Stimulated activated CD8-positive, alpha-beta memory T cell treated with anti-CD3 and anti-CD28 coated beads, Interleukin-4, amount 100 ng/mL, for 1 hour (primary cell): Measurements from ENCODE around the gene MAK.
"Not testable (repeated sequence)": the region's sequence is repeated elsewhere in the genome, so short reads cannot be mapped to it uniquely, and the experiment has no call there.

ENCODE experiments used
- DNase-seq, 2 donors: peaks; one replicate each; pipeline ENCODE4 v3.0.0-alpha.2; 2020; ENCODE audit warnings: low read depth in 2 of 2, low spot score in 1 of 2

The MAK gene

GRCh38 chr6:10779076-10779475, 59.3 kb downstream of the MAK start:
- DNase-seq, result no peak

GRCh38 chr6:10778230-10778629, 60.1 kb downstream of the MAK start:
- DNase-seq, result no peak

DNA sequence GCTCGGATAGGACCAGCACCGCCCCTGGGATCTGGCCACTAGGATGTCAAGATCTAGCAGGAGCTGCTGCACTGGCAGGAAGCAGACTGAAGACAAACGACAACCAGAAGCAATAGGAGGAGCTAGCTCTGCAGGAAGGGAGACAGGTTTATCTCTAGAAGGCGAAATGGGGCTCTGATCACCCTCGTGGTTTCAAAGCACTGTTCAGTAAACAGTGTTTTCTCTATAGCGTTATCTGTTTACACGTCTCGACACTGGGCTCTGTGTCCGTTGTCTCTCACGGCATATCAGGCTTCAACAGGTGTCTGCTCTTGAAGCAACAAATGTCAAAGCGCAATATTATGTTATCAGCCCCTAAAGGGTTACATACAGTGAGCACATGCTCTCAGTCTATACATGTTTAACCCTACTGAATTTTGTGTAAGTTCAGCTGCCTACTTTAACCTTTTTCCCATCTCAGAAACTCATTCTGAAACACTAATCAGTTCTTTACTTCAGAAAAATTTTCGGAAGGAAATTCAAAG, 66.9 kb downstream of the MAK start:
- DNase-seq, result no peak

DNA sequence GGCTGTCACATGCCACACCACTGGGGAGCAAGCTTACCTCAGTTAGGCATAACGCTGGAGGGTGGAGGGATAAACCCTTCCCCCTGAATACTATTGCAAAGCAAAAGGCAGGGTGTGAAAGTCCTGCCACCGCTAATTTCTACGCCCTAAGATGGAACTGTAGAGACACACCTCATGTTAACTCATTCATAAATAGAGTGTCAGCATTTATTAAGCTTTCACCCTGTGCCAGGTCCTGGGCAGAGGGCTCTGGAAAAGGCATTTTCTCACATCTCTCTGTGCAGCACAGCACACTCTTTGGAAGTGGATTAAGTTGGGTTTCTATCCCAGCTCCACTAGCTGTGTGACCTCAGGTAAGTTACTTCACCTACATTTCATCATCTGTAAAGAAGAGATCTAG, 68.9 kb downstream of the MAK start:
- DNase-seq, result no peak

- no peak for DNase-seq
Measured at GRCh38 chr6:10763006-10763405, 75.3 kb downstream of the MAK start.

GRCh38 chr6:10759884-10760329, 78.4 kb downstream of the MAK start:
- DNase-seq, result no peak

DNA sequence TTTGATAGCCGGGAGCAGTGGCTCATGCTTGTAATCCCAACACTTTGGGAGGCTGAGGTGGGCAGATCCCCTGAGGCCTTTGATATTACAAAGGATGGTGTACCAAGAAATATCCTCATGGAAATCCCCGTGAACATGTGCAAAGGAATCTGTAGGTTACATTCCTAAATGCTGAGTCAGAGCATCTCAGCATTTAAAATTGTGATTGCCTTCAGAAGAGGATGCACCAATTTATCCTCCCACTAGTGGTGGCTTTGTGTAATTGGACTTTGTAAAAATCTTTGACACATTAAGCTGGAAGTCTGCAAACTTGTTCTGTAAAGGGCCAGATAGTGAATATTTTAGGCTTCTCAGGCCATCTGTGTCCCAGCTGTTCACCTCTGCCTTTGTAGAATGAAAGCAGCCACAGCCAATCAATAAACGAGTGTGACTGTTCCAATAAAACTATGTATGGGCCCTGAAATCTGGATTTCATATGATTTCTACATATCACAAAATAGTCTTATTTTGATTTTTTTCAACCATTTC, 79.0 kb downstream of the MAK start:
- no peak for DNase-seq

GRCh38 chr6:10756085-10756484, 82.3 kb downstream of the MAK start:
- DNase-seq, result no peak

GRCh38 chr6:10751757-10752156, 86.6 kb downstream of the MAK start:
- DNase-seq, result not testable (repeated sequence)

DNA sequence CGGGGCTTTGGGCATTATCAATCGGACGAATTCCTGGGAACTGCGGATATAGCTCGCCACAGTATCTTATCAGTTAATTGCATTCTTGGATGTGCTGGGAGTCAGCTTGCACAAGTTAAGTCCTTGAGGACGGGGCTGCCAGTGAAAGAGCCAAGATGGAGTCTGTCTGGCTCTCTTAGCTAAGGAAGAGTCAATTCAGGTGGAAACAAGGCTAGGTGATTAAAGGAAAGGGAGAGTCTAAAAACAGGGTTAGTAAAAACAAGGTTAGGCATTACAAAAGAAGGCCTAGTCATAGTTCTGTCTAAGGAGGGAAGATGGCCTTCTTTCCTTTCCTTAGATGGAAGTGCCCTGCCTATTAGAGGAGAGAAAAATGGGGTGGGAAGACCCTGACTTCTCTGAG, 87.8 kb downstream of the MAK start:
- not testable (repeated sequence) for DNase-seq

DNA sequence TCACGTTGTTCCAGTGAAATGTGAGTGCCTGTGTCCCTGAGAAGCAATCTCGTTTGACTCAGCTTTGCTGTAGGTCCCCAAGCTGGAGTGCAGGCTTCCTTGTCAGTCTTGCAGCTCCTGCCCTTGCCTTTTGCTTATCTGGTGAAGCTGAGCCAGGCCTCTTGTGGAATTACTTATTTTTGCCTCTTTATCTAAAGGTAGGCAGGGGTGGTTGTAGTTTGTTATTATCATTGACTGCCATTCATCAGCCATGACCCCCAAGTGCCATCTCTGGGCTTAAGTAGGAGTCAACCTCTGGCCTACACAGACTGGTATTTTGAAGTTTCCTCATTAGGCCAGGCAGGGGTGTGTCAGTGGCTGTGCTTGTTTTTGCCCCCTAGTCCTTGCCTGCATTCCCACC, 88.6 kb downstream of the MAK start:
- DNase-seq, result no peak

DNA sequence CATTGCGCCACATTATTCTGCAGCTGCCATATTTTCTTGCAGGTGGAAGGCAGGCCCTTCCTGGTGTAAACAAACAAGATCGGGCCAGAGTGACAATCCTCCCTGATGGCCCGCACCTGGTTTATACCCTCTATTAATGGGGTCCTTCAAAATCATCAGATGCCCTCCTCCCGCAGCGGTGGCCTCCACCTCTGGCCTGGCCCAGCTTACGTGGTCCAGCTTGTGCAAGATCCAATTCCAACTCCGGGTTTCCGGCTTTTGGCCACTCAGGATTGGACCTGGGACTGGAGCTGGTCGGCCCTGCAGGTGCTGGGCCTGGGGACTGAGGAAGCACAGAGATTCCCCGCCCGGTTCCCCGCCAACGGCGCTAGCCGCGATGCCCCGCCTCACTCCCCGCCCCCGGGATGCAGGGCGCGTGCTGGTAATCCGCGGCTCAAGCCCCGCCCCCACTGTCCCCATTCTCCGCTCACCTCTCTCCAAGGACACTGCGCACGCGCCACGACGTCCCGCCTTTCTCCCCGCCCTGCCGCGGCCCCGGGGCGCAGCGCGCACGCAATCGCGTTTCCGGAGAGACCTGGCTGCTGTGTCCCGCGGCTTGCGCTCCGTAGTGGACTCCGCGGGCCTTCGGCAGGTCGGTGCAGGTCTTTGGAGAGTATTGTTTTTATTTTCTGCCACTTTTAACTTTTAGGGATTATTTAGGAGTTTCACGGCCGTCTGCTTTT, 90.9 kb downstream of the MAK start, which contains the start of gene TMEM14B:
Gene TMEM14B (plus strand): TSS at position 555 of the 722 bp plus-strand sequence. CDS start 1,441 bp downstream, outside the sequence.
- DNase-seq, result peak; percentile 99

- DNase-seq, result no peak
Measured at GRCh38 chr6:10746915-10747250, 91.5 kb downstream of the MAK start.

GRCh38 chr6:10745116-10745515, 93.2 kb downstream of the MAK start:
- no peak for DNase-seq

DNA sequence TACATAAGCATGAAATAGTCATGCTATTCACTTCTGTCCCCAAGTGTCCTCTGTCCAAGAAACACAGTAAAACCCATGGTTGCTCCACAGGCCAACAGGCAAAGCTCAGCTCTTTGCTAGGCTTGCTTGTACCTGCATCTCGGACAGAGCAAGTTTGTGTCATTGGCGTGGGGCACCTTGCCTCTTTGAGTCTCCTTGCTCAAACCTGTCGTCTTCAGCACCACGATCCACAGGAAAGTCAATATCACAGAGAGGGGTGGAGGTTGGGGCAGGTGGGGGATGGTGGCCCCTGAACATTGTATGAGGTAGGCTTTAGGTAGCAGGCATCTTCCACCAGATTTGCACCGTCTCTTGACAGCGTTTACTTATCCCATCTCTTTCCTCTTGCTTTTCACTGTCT, 94.8 kb downstream of the MAK start:
- DNase-seq, result no peak

DNA sequence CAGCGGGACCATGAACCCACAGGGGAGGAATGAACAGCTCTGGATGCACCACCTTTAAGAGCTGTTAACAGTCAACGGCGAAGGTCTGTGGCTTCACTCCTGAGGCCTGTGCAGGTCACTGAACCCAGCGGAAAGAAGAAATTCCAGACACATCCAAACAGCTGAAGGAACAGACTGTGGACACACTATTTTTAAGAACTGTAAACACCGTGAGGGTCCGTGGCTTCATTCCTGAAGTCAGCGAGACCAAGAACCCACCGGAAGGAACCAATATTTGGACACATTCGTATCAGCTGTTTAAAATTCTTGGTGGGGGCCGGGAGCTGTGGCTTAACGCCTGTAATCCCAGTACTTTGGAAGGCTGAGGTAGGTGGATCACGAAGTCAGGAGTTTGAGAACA, 96.1 kb downstream of the MAK start:
- DNase-seq, result no peak

GRCh38 chr6:10741643-10742042, 96.7 kb downstream of the MAK start:
- not testable (repeated sequence) for DNase-seq

DNA sequence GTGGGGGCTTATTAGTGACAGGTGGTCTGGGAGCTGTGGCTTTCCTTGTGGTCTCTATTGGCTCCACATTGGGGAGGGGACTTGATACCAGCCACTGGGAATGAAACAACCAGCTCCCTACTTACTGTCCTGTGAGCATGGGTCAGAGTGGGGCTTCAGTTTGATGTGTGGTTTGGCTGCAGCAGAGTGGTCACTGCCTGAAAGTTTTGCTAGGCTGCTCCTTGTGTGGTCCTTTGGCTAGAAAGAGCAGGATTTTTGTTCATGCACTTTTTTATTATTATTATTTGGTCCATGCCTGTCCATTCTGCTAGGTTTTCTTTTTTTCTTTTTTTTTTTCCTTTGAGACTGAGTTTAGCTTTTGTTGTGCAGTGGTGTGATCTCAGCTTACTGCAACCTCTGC, 98.3 kb downstream of the MAK start:
- no peak for DNase-seq

DNA sequence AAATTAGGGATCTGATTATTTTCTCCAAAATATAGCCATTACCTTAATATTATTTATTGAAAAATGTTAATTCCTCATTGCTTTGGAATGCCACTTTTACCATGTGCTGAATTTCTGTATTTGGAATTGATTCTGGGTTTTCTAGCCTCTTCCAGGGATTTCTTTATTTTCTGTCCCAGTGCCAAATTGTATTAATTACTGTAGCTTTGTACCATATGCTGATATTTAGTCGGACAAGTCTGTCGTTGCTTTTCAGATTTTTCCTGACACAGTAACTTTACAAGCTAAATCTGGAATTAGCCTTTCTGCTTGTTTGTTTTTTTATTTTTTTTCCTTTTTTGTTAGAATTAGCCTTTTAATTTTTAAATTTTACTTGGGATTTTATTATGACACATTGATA, 101.6 kb downstream of the MAK start:
- no peak for DNase-seq

DNA sequence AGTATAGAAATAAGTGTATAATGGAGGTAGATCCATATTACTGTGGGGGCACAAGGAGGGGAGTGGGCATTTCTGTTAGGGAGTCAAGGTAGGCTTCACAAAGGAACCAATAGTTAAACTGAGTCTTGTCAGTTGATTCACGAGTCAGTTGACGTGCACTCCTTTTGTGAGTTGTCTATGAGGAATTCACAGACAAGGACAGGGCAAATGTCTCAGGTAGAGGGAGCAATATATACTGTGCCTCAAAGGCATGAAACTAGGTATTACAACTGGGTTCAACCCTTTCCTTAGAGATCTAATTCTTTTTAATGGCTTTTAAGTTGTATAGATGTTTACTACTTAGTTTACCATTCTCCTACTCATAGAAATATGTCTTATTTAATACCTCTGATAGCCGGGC, 104.5 kb downstream of the MAK start:
- no peak for DNase-seq

DNA sequence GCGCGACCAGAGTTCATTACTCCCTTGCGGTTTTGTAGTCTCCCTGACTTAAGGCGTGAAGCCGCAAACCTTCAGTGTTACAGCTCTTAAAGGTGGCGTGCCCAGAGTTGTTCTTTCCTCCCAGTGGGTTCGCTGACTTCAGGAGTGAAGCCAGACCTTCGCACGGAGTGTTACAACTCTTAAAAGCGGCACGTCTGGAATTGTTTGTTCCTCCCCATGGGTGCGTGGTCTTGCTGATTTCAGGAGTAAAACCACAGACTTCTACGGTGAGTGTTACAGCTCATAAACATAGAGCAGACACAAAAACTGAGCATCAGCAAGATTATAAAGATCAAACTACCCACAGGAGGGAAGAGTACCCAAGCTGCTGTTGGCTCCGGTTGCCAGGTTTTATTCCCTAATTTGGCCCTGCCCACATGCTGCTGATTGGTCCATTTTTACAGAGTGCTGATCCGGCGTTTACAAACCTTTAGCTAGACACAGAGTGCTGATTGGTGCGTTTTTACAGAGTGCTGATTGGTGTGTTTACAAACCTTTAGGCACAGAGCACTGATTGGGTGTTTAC, 105.1 kb downstream of the MAK start:
- no peak for DNase-seq

GRCh38 chr6:10730254-10730653, 108.1 kb downstream of the MAK start:
- DNase-seq, result no peak

- no peak for DNase-seq
Measured at GRCh38 chr6:10725716-10726115, 112.6 kb downstream of the MAK start.
